Activated CD8-positive, alpha-beta memory T cell treated with anti-CD3 and anti-CD28 coated beads, Interleukin-2, amount 50 U/mL, for 1 hour (primary cell): ENCODE measurements around the gene UPK1B.
"Not testable (repeated sequence)": the region's sequence is repeated elsewhere in the genome, so short reads cannot be mapped to it uniquely, and the experiment has no call there.

Source experiments
- DNase-seq: peaks from one replicate; pipeline ENCODE4 v3.0.0-alpha.2; 2020; ENCODE audit errors: extremely low read depth

Gene UPK1B

GRCh38 chr3:119223511-119223910, 50.1 kb downstream of the UPK1B start:
- DNase-seq: no peak

DNA sequence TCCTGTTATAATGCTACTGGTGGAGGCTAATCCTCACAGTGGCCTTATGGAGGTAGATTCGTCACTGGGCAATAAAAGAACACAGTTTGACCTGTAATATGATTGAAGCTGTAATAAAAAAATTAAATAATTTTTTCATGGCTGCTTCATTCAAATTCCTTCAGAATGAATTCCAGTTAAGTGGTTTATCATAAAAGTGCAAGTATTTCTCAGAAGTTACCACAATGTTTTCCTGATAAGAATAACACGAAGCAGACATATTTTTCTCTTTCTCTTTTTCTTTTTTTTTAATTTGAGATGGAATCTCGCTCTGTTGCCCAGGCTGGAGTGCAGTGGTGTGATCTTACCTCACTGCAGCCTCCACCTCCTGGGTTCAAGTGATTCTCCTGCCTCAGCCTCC, 51.7 kb downstream of the UPK1B start:
- DNase-seq: no peak

DNA sequence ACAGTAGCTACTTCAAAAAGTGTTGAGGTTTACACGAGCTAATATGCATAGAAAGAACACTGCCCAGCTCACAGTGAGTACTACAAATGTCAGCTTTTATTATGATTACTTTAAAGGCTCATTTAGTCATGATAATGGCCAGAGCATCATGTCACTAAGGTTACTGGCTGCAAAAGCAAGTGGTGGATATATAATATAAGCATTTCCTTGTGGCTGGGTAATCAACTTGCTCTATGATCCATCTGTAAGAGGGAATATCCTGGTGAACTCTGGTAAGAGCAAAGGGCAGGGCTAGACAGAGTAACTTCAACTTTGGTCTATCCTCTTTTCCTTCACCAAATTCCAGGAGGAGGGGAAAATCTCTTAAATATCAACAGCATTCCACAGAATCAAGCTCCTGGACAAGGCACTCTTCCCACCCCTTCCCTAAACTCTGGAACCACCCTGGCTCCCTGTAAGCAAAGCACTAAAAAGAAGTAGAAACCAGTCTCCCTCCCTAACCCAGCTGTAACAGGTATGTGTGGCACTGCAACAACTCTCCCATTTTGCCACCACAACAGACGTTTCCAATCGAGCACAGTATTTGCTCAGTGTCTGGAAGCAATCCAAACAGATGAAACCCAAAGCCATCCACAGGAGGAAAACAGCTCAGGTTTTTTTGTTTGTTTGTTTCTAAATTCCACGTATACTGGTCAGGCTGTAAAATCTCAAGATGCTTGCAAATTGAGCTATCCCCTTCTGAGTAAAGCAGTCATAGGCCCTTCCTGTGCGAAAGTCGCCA, 53.9 kb downstream of the UPK1B start:
- DNase-seq: no peak

- no peak for DNase-seq
Measured at GRCh38 chr3:119228373-119229145, 55.2 kb downstream of the UPK1B start.

DNA sequence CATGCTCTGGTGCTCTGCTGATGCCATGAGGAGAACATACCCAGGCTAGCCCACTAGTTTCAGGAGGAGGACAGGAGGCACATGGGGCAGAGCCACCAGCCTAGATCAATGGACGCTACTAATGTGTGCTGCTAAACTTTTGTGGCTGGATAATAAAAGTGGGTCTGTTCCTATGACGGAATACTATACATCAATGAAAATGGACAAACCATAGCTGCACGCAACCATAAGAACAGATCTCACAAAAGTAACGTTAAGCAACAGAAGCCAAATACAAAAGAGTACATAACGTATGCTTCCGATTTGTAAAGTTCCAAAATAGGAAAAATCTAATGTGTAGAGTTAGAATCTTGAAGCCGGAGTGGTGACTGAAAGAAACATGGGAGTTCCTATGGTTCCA, 55.8 kb downstream of the UPK1B start:
- no peak for DNase-seq

GRCh38 chr3:119230071-119230470, 56.7 kb downstream of the UPK1B start:
- no peak for DNase-seq

- DNase-seq: no peak
Measured at GRCh38 chr3:119230745-119231144, 57.3 kb downstream of the UPK1B start.

- DNase-seq: no peak
Measured at GRCh38 chr3:119234610-119235009, 61.2 kb downstream of the UPK1B start.

DNA sequence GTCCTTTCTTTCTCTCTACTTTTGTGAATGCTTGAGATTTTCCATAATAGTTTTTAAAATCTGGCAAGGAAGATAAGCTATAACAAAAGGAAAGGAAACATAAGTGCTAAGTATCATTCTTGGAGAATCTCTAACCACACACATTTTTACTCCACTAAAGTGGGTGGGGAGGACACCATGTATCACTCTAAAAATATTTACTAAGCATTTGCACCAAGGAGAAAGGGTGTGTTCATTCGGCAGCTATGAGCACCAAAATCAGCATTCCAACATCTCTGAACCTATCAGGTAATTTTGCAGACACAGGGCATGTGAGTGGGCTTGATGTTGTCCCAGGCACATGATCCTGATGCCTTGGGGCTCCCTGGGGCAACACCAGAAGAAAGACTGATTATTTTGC, 61.8 kb downstream of the UPK1B start:
- DNase-seq: no peak

DNA sequence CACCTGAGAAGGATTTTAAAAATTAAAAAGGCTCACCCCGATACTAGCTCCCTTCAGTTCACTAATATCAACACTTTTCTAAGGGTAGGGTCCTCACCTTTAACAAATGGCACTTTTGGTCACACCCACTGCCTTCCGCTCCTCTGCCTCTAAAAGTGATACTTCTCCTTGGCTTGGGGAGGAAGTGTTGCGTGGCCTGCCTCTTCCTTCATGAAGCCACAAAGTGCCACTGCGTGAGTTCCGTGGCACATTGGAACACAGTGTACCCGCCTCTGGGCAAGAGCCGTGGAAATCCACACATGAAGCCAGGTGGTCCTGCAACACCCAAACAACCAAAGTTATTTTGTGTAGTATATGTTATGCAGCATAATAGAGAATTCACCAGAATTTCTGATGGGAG, 63.4 kb downstream of the UPK1B start:
- no peak for DNase-seq

DNA sequence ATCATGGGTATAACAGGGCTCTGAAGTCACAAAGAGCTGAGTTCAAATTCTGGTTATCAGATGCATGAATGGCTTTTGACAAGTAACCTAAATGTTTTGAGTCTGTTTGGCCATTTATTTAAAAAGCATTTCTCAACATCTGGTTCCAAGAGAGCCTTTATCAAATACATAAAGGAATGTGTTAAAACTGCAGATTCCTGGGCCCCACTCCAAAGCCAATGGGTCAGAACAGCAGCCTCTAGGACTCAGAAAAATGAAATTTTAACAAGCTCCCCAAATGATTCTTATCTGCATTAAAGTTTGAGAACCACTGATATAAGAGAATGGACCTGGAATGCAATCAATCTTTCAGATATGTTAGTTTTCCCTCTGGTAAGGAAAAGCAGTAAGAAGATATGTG, 63.9 kb downstream of the UPK1B start:
- no peak for DNase-seq

- DNase-seq: no peak
Measured at GRCh38 chr3:119238363-119238762, 65.0 kb downstream of the UPK1B start.

DNA sequence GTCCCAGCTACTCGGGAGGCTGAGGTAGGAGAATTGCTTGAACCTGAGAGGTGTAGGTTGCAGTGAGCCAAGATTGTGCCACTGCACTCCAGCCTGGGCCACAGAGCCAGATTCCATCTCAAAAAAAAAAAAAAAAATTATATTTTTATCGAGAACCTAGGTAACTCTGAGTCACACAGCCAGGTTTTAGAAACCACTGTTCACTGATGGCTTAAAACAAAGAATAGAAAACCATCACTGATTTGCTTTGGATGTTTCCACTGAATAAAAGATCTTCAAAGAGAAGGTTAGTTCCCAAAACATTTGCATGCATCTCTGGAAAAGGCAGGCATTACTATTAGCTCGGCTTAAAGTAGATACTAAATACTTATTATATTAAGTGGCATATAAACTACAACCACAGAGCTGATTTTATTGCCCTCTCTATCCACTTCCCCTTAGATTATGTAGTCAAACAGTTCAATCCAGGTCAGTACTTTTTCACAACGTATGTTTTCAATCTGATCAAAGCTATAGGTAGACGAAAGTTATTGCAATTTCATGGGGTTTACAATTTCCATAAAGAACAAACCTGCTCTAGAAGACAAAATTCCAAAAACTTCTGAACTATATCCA, 65.9 kb downstream of the UPK1B start:
- DNase-seq: no peak

- no peak for DNase-seq
Measured at GRCh38 chr3:119240101-119240590, 66.7 kb downstream of the UPK1B start.

DNA sequence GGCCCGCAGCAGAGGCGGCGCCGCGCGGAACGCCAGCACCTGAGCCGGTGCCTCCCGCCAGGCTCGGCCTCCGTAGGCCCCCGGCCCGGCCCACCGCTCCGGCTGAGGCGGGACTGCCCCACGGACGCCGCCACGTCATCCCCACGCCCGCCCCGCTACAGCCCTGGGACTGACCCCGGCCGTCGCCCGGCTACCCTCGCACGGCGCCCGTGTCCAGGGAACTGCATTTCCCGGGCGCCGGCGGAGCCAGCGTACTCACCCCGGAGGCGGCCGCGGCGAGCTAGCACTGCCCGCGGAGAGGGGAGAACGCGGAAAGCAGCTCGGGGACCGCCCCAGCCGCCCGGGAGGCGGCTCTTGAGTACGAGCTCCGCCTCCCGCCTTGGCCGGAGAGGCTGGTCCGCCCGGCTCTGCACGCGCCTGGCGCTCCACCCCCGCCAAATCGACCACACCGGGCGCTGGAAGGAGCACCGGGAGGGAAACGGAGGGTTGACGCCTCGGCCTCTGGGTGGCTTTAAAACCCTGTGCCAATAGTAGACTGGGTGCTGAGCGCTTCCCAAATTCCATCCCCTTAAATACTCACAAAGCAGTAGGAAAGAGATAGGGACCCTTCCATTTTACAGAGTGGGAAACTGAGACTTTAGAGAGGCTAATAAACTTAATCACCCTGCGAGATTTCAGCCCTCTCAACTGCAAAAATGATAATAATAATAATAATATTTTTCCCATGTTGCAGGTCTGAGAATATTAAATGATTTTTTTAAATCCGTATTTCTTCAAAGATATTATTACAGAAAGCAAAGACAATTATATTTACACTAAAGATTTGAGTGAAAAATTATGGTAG, 67.4 kb downstream of the UPK1B start, which contains the start of gene B4GALT4:
B4GALT4 (minus strand) TSS at position 288 of the 844 bp plus-strand sequence. CDS start 10,779 bp downstream, outside the sequence.
- DNase-seq: no peak

DNA sequence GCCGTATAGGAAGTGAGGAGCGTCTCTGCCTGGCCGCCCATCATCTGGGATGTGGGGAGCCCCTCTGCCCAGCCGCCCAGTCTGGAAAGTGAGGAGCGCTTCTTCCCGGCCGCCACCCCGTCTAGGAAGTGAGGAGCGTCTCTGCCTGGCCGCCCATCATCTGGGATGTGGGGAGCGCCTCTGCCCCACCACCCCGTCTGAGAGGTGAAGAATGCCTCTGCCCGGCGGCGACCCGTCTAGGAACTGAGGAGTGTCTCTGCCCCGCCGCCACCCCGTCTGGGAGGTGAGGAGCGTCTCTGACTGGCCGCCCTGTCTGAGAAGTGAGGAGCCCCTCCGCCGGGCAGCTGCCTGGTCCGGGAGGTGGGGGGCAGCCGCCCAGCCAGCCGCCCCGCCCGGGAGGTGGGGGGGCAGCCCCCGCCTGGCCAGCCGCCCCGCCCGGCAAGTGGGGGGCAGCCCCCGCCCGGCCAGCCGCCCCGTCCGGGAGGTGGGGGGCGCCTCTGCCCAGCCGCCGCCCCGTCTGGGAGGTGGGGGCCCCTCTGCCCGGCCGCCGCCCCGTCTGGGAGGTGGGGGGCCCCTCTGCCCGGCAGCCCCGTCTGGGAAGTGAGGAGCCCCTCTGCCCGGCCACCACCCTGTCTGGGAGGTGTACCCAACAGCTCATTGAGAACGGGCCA, 69.1 kb downstream of the UPK1B start:
- not testable (repeated sequence) for DNase-seq

- DNase-seq: not testable (repeated sequence)
Measured at GRCh38 chr3:119243058-119243529, 69.7 kb downstream of the UPK1B start.

DNA sequence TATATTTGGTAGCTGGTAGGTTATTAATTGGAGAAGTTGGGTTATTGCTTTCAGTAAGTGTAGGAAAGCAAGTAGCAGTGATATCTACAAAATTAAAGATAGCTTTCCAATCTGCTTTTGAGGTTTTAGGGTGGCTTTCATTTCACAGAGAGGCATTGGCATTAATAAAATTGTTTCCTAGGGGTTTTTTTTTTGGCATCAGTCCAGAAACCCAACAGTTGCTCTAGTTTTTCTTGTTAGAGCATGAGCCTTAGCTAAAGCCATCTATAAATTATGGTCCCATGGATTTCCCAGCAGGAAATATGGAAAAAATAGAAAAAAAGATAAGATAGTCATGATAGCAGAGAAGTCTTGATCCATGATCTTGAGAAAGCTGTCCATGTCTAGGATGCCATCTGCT, 70.3 kb downstream of the UPK1B start:
- DNase-seq: no peak

DNA sequence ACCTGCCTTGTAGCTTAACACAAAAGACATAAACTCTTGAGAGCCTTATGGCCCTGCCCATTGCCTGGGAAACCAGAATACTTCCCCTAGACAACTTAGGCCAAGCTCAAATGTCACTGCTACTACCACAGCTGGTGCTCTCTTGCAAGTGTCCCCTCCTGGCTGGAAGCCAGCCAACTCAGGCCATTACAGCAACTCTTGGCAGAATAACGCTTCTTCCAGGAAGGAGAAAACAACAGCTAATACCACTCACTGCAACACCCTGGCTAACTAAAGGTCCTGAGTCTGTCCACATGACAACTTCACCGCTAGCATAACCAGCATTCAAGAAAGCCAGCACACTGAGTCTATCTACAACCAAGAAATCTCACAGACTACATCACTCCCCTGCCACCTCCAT, 72.4 kb downstream of the UPK1B start:
- DNase-seq: no peak
